Measurements from ENCODE around the gene BRICD5.
A peak's percentile ranks its signal among the peaks of the same experiment; 100 is the strongest.
"Not testable (repeated sequence)": the region's sequence is repeated elsewhere in the genome, so short reads cannot be mapped to it uniquely, and the experiment has no call there.

BRICD5 gene

GRCh38 chr16:2210386-2211365 lies at the start of gene BRICD5:
BRICD5 (minus strand) TSS chr16:2210863; CDS start chr16:2210833, 30 bp downstream.
- DNase-seq = no peak

DNA sequence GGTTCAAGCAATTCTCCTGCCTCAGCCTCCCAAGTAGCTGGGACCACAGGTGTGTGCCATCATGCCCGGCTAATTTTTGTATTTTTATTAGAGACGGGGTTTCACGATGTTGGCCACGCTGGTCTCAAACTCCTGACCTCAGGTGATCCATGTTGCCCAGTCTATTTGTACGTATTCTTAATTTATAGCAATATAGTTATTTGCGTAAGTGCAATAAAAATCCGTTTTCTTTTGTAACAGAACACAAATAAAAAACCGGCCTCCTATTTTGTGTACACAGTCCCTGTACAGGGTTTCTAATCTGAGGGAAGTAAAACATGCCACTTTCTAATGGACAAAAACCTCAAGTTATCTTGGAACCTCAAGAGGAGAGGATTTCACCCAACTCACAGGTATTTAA lies 49.6 kb upstream of the BRICD5 start:
- DNase-seq = no peak

DNA sequence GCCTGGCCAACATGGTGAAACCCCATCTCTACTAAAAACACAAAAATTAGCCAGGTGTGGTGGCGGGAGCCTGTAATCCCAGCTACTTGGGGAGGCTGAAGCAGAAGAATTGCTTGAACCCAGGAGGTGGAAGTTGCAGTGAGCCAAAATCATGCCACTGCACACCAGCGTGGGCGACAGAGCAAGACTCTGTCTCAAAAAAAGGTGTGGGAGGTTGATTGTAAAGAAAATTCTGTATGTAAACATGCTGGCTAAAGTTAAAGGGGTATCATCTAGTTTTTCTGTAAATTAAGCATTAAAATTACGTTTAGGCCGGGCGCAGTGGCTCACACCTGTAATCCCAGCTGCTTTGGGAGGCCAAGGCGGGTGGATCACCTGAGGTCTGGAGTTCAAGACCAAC lies 47.9 kb upstream of the BRICD5 start:
- not testable (repeated sequence) for DNase-seq

DNA sequence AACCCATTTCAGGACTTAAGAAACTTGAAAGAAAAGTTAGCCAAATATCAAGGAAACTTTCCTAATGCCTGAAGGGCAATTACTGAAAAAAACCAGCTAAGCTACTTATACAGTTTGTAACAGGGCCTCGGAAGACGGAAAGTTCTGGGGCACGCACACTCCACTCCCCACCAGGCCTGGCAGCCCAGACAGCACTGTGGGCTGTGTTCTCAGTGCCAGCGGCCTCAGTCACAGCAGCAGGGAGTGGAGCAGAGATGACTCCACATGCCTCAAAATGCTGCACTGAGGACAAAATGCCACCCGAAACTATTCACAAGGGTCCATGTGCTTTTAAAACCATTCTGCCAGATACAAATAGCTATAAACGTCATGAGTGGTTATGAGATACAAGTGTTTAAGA lies 47.1 kb upstream of the BRICD5 start:
- DNase-seq = no peak

DNA sequence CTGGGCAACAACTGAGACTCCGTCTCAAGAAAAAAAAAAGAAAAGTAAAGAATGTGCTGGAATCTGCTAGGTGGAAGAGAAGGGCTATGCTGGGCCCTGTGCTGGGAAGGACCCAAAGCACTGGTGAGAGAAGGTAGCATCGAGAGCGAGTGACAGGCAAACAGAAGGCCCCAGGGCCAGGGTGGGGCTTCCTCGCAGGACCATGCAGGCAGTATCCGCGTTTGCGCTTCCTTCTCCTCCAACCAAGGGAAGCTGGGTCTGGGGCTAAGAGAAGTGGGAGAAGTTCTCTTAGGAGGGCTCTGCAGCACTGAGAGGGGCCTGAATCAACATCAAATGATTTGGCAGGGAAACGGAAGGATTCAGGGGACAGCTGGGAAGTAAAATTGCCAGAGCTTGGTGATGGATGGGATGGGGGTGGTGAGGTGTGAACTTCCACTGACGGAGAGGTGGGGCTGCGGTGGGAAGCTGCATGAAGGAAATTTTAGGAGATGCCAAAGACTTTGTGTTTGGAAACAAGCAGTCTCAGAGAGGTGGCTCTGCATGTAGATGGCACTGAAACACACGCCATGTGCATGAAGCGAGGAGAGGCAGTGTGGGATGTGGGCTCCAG lies 46.0 kb upstream of the BRICD5 start:
- DNase-seq = no peak

GRCh38 chr16:2253293-2253692 lies 42.6 kb upstream of the BRICD5 start:
- DNase-seq = no peak

DNA sequence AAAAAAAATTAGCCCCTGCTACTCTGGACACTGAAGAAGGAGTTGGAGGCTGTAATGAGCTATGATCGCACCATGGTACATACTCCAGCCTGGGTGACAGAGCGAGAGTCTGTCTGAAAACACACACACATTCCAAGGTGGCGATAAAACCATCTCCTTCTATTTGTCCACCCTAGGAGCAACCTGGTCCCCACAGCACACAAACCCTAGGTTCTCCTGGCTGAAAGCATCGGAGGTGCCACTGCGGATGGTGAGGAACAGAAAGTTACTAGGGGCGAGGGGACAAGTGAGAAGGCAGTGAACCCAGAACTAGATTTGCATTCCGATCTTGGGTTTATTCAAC lies 42.1 kb upstream of the BRICD5 start:
- DNase-seq = no peak

- DNase-seq = peak; percentile 88
Measured at GRCh38 chr16:2251296-2252111, 40.8 kb upstream of the BRICD5 start, which contains the start of gene ECI1. ECI1 (minus strand) TSS chr16:2251587; CDS start chr16:2251566, 21 bp downstream.

GRCh38 chr16:2250652-2251295 lies 40.1 kb upstream of the BRICD5 start:
- peak; percentile 50 for DNase-seq

GRCh38 chr16:2246301-2246885 lies 35.7 kb upstream of the BRICD5 start:
- no peak for DNase-seq

DNA sequence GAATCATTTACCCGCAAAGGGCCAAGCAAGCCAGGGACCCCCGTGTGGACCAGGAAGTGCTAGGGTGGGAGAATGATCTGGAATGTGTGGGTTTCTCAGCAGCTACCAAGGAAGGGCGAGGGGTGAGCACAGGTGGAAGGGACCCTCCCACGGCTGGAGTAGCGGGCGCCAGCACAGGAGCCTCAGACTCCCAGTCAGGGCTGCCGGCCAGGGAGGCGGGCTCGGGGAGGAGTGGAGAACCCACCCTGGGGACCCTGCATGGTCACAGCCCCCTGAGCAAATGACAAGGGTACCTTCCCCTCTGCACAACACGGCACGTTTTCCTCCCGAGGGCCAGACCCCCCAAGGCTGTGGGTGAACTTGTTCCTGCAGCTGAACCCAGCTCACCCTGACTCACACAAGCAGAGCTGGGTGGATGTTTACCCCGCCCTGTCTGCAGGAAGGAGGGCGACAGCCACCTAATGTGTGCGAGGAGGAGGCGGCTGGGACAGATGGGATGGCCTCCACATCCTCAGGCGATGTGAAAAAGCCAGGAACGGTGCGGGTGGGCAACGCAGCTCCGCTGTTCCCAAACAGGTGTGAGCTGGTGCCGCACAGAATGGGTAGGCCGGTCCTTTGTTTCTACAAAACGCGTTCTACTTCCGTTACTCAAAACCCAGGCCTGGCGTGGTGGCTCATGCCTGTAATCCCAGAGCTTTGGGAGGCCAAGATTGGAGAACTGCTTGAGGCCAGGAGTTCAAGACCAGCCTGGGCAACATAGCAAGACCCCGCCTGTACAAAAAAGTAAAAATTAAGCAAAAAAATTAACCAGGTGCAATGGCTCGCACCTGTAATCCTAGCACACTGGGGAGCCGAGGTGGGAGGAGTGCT lies 34.5 kb upstream of the BRICD5 start:
- no peak for DNase-seq

DNA sequence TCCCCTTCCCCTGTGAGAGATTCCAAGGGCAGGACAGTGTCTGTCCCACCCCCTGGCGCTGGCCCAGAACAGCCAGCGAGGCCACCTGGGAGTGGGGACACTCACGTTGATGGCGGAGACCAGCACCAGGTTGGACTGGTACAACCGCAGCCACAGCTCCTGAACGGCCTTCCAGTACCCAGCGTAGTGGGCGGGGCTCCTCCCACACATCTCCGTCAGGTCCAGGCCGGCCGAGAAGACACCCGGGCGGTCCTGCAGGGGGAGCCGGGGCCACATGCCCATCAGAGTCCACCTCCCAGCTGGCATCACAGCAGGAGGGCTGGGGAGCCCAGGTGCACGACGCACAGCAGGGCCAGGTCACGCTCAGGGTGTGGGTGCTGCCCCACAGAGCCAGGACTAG lies 33.6 kb upstream of the BRICD5 start:
- DNase-seq = no peak

- DNase-seq = no peak
Measured at GRCh38 chr16:2243781-2244180, 33.1 kb upstream of the BRICD5 start.

- DNase-seq = no peak
Measured at GRCh38 chr16:2243031-2243528, 32.4 kb upstream of the BRICD5 start.

- DNase-seq = no peak
Measured at GRCh38 chr16:2242598-2242997, 31.9 kb upstream of the BRICD5 start.

GRCh38 chr16:2240331-2240730 lies 29.7 kb upstream of the BRICD5 start:
- DNase-seq = not testable (repeated sequence)

DNA sequence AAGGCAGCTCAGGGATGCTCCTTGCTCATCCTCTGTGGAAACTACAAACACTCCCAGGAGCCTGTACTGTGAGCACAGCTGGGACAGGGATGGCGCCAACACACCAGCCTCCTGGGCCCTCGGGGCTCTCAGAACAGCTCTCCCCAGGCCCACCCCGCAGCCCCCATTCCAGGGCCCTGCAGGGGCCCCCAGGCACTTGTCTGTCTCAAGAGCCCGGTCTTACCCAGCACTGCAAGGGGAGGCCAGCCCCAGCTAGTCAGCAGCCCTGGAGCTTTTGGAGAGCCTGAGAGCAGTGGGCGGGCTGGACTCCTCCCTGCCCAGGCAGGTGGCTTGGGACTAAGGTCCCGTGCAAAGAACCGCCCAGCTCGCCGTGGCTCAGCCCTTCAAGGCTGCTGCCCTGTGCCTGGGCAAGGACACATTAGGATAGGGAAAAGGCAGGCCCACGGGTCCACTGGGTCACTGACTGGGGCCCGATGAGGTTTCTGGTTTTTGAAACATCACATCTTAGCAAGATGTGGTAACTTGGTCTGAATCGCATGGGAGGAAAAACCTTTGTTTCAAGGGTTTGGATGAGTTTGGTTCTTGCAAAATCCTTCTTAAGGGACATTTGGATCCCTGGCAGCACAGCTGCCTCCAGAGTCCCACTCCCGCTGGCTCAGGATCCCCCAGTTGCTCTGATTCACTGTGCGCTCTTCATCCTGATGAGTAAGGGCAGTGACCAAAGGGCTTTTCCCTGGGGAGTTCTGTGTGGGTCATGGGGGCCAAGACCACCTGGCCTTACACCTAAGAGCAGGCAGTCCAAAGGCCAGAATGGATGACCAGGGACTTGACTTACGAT lies 28.4 kb upstream of the BRICD5 start:
- no peak for DNase-seq

GRCh38 chr16:2238150-2238837 lies 27.6 kb upstream of the BRICD5 start:
- DNase-seq = no peak

DNA sequence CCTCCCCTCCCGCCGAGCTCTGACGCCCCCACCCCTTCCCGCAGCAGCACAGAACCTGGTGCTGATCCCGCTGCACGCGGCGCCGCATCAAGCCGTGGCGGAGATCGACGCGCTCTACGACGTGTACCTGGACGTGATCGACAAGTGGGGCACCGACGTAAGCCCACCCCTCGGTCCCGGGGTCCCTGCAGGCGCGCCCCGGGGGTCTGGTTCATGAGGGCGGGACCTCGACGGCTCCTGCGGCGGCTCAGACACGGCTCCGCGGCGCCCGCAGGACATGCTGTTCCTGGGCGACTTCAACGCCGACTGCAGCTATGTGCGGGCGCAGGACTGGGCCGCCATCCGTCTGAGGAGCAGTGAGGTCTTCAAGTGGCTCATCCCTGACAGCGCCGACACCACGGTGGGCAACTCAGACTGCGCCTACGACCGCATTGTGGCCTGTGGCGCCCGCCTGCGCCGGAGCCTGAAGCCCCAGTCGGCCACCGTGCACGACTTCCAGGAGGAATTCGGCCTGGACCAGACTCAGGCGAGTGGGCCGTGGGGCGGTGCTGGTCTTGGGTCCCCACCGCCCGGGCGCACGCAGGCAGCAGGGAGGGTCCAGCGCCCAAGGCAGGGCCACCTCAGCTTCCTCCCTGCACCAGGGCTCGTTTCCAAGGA lies 27.0 kb upstream of the BRICD5 start:
- DNase-seq = no peak

Measured in CD4-positive, alpha-beta T cell treated with Interleukin-6 for 4 hours (primary cell).